A549 (cell line): ENCODE results near the gene NTM. TPM values are rescaled to one million over a fixed set of nuclear protein-coding genes. Genes with fewer than 3 reads are reported as not detected.
"Not testable (repeated sequence)": the region's sequence is repeated elsewhere in the genome, so short reads cannot be mapped to it uniquely, and the experiment has no call there.

Experiments
- ATAC-seq, 2 experiments: fragments of 200-7000 bp in 1 of 2; fragments of >200 bp in 1 of 2; cut with Nextera tagmentation in 1 of 2; cut with Tn5 transposase in 1 of 2; 3 replicates each; pipeline versions ENCODE4 v1.8.0 to v1.9.1; 2018 to 2020; ENCODE audit warnings: mild to moderate bottlenecking in 1 of 2, moderate library complexity in 1 of 2
- CTCF ChIA-PET: fragments of 300-600 bp; sonication (Branson Sonifier 250); formaldehyde crosslinking; extraction: SDS; loops from one replicate; lab custom pipeline; 2021; ENCODE audit warnings: antibody characterized with exemption, inconsistent platforms; lab: Yijun Ruan, JAX
- POLR2A ChIA-PET: fragments of 350-600 bp; formaldehyde crosslinking; extraction: SDS; loops from one replicate; lab custom pipeline; 2021; ENCODE audit warnings: antibody characterized with exemption, inconsistent platforms; lab: Yijun Ruan, JAX
- DNase-seq, 2 experiments: peaks; one replicate each; pipeline versions ENCODE4 v3.0.0 to v3.0.0-alpha.2; 2011 to 2016; ENCODE audit warnings: low read depth in 1 of 2, low spot score in 1 of 2
- FAIRE-seq: peaks from 2 replicates; lab custom pipeline; 2011; peaks lifted over from hg19 to GRCh38; lab: Jason Lieb, UNC
- H3K27ac ChIP-seq, 2 experiments: fragments of >200 bp; sonication (Bioruptor Twin); formaldehyde crosslinking; 3 replicates each; pipeline ENCODE4 v1.5.1; 2016 to 2017
- H3K4me1 ChIP-seq: fragments of >200 bp; sonication (Bioruptor Twin); formaldehyde crosslinking; 3 replicates; pipeline ENCODE4 v1.6.1; 2016
- H3K4me2 ChIP-seq: fragments of >200 bp; sonication (Bioruptor Twin); formaldehyde crosslinking; 3 replicates; pipeline ENCODE4 v1.6.1; 2016
- H3K4me3 ChIP-seq: fragments of >200 bp; sonication (Bioruptor Twin); formaldehyde crosslinking; 3 replicates; pipeline ENCODE4 v1.5.1; 2016
- H3K9me3 ChIP-seq: fragments of >200 bp; sonication (Bioruptor Twin); formaldehyde crosslinking; 3 replicates; pipeline ENCODE4 v1.6.1; 2016
- ATOH8 ChIP-seq: fragments of 250-450 bp; sonication (Bioruptor Pico); IDR thresholded peaks from 2 replicates; pipeline ENCODE4 v1.5.0; 2020; ENCODE audit warnings: low read depth, mild to moderate bottlenecking, moderate library complexity
- BCL3 ChIP-seq: fragments of >200 bp; sonication (Bioruptor Twin); formaldehyde crosslinking; IDR thresholded peaks from 3 replicates; pipeline ENCODE4 v1.6.1; 2016
- BHLHE40 ChIP-seq: IDR thresholded peaks from 2 replicates; pipeline ENCODE4 v1.6.1; 2012; ENCODE audit warnings: low read depth, low read length, inconsistent platforms
- CBX2 ChIP-seq: fragments of 200-600 bp; sonication (generic); IDR thresholded peaks from 2 replicates; pipeline ENCODE4 v1.6.1; 2016; ENCODE audit warnings: low read depth, mild to moderate bottlenecking, borderline replicate concordance
- CBX8 ChIP-seq: fragments of 200-600 bp; sonication (generic); IDR thresholded peaks from 2 replicates; pipeline ENCODE4 v1.6.1; 2016
- ESRRA ChIP-seq: fragments of 150-350 bp; IDR thresholded peaks from 2 replicates; pipeline ENCODE4 v1.6.1; 2014; ENCODE audit warnings: mild to moderate bottlenecking, low read length, borderline replicate concordance
- FOSL2 ChIP-seq, 2 experiments: fragments of 450-650 bp in 1 of 2; fragments of >200 bp in 1 of 2; sonication (Bioruptor Twin) in 1 of 2; formaldehyde crosslinking; IDR thresholded peaks; 2 replicates each; pipeline versions ENCODE4 v1.5.0 to v1.6.1; 2016 to 2020; ENCODE audit warnings: mild to moderate bottlenecking in 1 of 2, moderate library complexity in 1 of 2
- HOXB5 ChIP-seq: fragments of 250-450 bp; sonication (Bioruptor Pico); IDR thresholded peaks from 2 replicates; pipeline ENCODE4 v1.5.0; 2020; ENCODE audit warnings: mild to moderate bottlenecking, moderate library complexity
- JUNB ChIP-seq: fragments of >200 bp; sonication (Bioruptor Twin); formaldehyde crosslinking; IDR thresholded peaks from 2 replicates; pipeline ENCODE4 v1.6.1; 2016
- KDM1A ChIP-seq: fragments of 200-600 bp; sonication (generic); IDR thresholded peaks from 2 replicates; pipeline ENCODE4 v1.6.1; 2016; ENCODE audit warnings: low read depth, mild to moderate bottlenecking
- MAFK ChIP-seq: fragments of 450-650 bp; IDR thresholded peaks from 2 replicates; pipeline ENCODE4 v1.6.1; 2014; ENCODE audit not compliant: partially characterized antibody
- MAZ ChIP-seq: fragments of 150-350 bp; IDR thresholded peaks from 2 replicates; pipeline ENCODE4 v1.6.1; 2014; ENCODE audit warnings: antibody characterized with exemption, low read depth, low read length, borderline replicate concordance
- NFE2L2 ChIP-seq: fragments of 150-350 bp; conservative IDR thresholded peaks from 2 replicates; pipeline ENCODE4 v1.6.1; 2014; ENCODE audit warnings: low read length
- POLR2AphosphoS2 ChIP-seq: conservative IDR thresholded peaks from 2 replicates; pipeline ENCODE4 v1.6.1; 2012; ENCODE audit warnings: low read length, improper control_type of control experiment, inconsistent platforms
- SMC3 ChIP-seq: fragments of >200 bp; sonication (Bioruptor Twin); formaldehyde crosslinking; IDR thresholded peaks from 3 replicates; pipeline ENCODE4 v1.6.1; 2018; ENCODE audit warnings: inconsistent platforms
- TP53 ChIP-seq: fragments of 250-450 bp; sonication (Bioruptor Pico); IDR thresholded peaks from 2 replicates; pipeline ENCODE4 v1.5.0; 2021; ENCODE audit warnings: mild to moderate bottlenecking, moderate library complexity
- USF2 ChIP-seq: fragments of 450-650 bp; IDR thresholded peaks from 2 replicates; pipeline ENCODE4 v1.6.1; 2014; ENCODE audit warnings: antibody characterized with exemption
- ZC3H11A ChIP-seq: fragments of 450-650 bp; IDR thresholded peaks from 2 replicates; pipeline ENCODE4 v1.6.1; 2014; ENCODE audit warnings: antibody characterized with exemption, mild to moderate bottlenecking
- WGBS: methylation state at CpG from one replicate; pipeline ENCODE4 v1.1.6; 2017; ENCODE audit errors: missing lambda C conversion rate; 5-methylcytosine and 5-hydroxymethylcytosine counted together
- polyA plus RNA-seq, 4 experiments: library from polyadenylated mRNA; depleted of rRNA in 3 of 4; stranded (reverse); fragments of >200 nt; fragmentation: RNase III in 1 of 4; extraction: RNeasy Plus Mini Kit Qiagen cat#74134 plus additional on column Dnase treatment in 1 of 4; gene quantifications; 2 replicates in 3 of 4; 3 replicates in 1 of 4; pipeline ENCODE4 v1.2.3, GENCODE V29; 2011 to 2017
- TF ChIP-seq, protein P1 (sequence below): IDR thresholded peaks from 2 replicates; pipeline ENCODE4 v1.6.1; 2012; ENCODE audit warnings: low read depth, borderline replicate concordance

The NTM gene
- polyA plus RNA-seq, 2 of the 4 experiments (the other 2 are of a cell fraction) = not detected

- TF ChIP-seq MAZ = no peak
- TF ChIP-seq FOSL2 (IDR thresholded peaks at IDR 0.05) = no peak
- no peak for TF ChIP-seq FOSL2 (CRISPR knock-in tag; IDR thresholded peaks at IDR 0.05)
Observed at GRCh38 chr11:131677828-131678470, 307.5 kb downstream of the NTM start (continued).

GRCh38 chr11:131678658-131679340 is 308.4 kb downstream of the NTM start:
- 27% methylated on average over 11 of the region's 13 CpGs for WGBS
- DNase-seq = no peak
- Histone ChIP-seq H3K4me2 (no peak overlapping the region), H3K27ac (no peak overlapping the region), H3K9me3 (no peaks in the 10 kb centered on the region), H3K4me3 (no peak overlapping the region)
- FAIRE-seq = no peak
- ATAC-seq = no peak
- POLR2A ChIA-PET = no interaction called here
- TF ChIP-seq MAFK = no peak
- TF ChIP-seq CBX2 = no peak
- TF ChIP-seq KDM1A = no peak
- no peak for TF ChIP-seq NFE2L2
- no peak for TF ChIP-seq TP53 (CRISPR knock-in tag)
- TF ChIP-seq ESRRA = no peak
- no peak for TF ChIP-seq BHLHE40
- TF ChIP-seq HOXB5 (CRISPR knock-in tag) = no peak
- no peak for TF ChIP-seq CBX8
- TF ChIP-seq ZC3H11A = no peak
- TF ChIP-seq, protein P1, sequence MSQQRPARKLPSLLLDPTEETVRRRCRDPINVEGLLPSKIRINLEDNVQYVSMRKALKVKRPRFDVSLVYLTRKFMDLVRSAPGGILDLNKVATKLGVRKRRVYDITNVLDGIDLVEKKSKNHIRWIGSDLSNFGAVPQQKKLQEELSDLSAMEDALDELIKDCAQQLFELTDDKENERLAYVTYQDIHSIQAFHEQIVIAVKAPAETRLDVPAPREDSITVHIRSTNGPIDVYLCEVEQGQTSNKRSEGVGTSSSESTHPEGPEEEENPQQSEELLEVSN = no peak
- no peak for TF ChIP-seq BCL3
- no peak for TF ChIP-seq USF2
- TF ChIP-seq JUNB = no peak
- TF ChIP-seq, all 56 proteins: peak for 0
- CTCF ChIA-PET = no interaction called here
- H3K4me1 ChIP-seq = no peaks in the 10 kb centered on the region

GRCh38 chr11:131680448-131680847 is 310.0 kb downstream of the NTM start:
- H3K4me2 ChIP-seq, H3K27ac ChIP-seq, CTCF ChIA-PET, DNase-seq, H3K9me3 ChIP-seq, H3K4me3 ChIP-seq, H3K4me1 ChIP-seq, POLR2A ChIA-PET: not testable (repeated sequence)
- FAIRE-seq (peak; percentile 90), ATAC-seq (peak in 1 of 2 experiments; percentile 75; a peak in 3 of 6 replicates)
- WGBS = 0% methylated on average over 1 of the region's 1 CpG

DNA sequence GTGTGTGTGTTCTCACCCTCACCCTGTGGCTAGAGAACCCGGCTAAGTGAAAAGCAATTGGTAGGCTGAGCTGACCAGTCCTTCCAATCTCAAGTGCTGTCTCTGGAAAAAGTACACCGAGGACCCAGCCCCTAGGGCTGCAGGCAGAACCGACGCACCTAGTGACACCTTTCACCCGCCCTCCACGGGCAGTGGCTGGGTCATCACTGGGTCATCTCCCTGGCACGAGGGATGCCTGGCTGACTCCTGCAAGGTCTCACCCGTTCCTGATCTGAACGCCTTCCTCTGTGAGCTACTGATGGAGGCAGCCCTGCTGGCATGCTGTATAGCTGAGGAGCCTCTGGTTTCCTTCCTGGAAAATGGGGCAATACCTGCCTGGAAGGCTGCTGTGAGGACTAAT is 311.5 kb downstream of the NTM start:
- no peak overlapping the region for H3K4me2 ChIP-seq
- H3K9me3 ChIP-seq = no peaks in the 10 kb centered on the region
- DNase-seq (no peak), FAIRE-seq (no peak), ATAC-seq (no peak)
- WGBS = 40% methylated on average over 3 of the region's 9 CpGs
- ChIA-PET CTCF (interaction anchor here (1.3 to 2.4 kb wide), 2 partner anchors 7 to 13 kb away, joined by 8 to 9 read pairs; no protein-coding TSS in a partner anchor), POLR2A (no interaction called here)
- H3K4me3 ChIP-seq = no peak overlapping the region
- TF ChIP-seq ATOH8 (CRISPR knock-in tag) (no peak), SMC3 (no peak), POLR2AphosphoS2 (no peak), MAFK (no peak)
- H3K4me1 ChIP-seq = no peaks in the 10 kb centered on the region
- no peak overlapping the region for H3K27ac ChIP-seq
